ENCODE data around the gene TRPM5.

Gene TRPM5

DNA sequence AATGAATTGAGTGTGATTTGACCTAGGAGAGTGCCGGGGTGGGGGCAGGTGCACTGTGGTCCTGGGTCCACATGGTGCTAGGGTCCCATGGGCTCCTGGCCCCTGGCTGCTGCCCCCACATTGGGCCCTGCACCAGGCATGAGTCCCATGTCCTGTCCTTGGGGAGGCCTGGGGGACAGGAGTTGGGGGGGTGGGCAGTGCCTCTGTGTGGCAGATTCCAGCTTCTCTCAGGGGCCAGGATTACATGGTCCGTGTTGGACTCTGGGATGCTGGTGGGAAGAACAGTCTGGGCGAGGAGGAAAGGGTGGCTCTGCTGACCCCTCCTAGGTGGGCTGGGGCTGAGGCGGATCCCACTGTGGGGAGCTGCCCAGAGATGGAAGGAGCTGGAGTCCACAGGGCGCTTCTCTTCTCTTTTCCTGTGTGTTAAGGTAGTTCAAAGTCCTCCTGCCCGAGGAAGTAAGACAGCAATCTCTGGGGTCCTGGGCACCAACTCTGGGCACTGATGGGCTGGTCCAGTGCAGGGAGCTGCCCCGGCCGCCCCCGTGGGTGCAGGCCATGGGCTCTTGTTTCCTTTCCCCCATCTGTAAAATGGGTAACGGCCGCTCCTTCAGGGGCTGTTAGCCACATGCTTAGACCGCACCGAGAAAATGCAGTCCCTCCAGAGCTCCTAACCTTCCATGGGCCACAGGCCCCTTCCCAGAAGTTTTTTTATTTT, 20.3 kb upstream of the TRPM5 start:
- H3K4me3 ChIP-seq (ENCODE audit: control insufficient read depth, low read depth, low read length), result no peak overlapping the region
- no peak for TF ChIP-seq CTCF (IDR thresholded peaks at IDR 0.05; ENCODE audit: control insufficient read depth, insufficient read depth, low read depth, low read length, missing control alignments)
- no peak for DNase-seq (ENCODE audit: low read depth)

DNA sequence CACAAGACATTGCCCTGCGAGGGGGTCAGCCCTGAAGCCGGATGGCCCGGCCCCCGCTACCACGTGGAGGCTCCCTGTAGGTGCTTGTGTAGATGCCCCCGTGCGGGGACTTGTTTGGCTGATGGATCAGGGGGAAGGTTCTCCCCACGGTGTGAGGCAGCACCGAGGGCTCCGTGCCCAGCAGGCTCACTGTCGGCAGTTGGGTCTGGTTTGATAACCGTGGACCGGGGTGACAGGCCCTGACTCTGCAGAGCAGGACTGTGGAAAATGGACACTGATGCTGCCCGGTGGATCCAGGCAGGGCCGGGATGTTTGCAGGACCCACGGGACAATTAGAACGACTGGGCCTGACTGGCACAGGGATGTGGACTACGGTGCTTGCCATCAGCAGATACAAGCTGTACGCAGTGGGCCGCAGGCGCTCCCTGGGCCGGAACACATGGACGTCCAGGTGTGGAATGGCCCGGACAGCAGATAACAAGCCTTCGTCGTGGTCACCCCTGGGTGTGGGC, 19.5 kb upstream of the TRPM5 start:
- DNase-seq (ENCODE audit: low read depth), result no peak
- H3K4me3 ChIP-seq (ENCODE audit: control insufficient read depth, low read depth, low read length), result no peak overlapping the region
- no peak for TF ChIP-seq CTCF (IDR thresholded peaks at IDR 0.05; ENCODE audit: control insufficient read depth, insufficient read depth, low read depth, low read length, missing control alignments)

DNA sequence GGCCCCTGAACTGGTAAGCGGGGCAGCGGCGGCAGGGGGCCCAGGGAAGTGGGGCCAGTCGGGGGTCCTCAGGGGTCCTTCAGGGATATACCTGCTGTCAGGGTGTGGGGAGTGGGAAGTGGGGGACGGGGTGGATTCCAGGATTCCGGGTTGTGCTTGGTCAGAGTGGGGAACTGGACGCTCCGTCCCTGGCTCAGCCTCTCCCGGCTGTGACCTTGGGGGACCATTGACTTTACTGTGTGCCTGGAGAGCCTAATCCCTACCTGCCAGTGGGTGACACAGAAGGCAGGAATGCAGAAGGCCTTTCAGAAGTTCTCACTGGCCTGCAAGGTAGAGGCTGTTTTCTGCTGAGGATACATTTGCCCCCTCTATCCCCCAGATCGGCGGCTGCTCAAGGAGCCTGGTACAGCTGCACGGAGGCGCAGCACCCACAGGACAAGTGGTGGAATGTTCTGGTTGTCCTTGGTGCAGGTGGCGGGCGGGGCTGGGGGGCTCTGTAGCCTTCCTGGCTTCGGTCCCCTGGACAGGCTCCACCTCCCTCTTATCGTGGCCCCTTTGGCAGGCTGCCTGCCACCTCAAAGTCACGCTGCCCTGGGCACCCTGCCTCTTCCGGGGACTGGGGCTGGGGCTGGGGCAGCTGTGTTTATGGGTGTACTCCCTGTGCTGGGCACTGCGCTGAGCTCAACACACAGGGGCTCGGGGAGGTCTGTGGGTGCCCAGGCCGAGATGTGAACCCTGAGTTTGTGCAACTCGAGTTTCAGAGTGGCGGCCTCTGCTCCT, 18.9 kb upstream of the TRPM5 start:
- H3K4me3 ChIP-seq (ENCODE audit: control insufficient read depth, low read depth, low read length), result no peak overlapping the region
- TF ChIP-seq CTCF (IDR thresholded peaks at IDR 0.05; ENCODE audit: control insufficient read depth, insufficient read depth, low read depth, low read length, missing control alignments), result no peak
- no peak for DNase-seq (ENCODE audit: low read depth)

- H3K4me3 ChIP-seq (ENCODE audit: control insufficient read depth, low read depth, low read length), result no peak overlapping the region
- no peak for DNase-seq (ENCODE audit: low read depth)
- no peak for TF ChIP-seq CTCF (IDR thresholded peaks at IDR 0.05; ENCODE audit: control insufficient read depth, insufficient read depth, low read depth, low read length, missing control alignments)
Observed at GRCh38 chr11:2462543-2462985, 18.2 kb upstream of the TRPM5 start.

- H3K4me3 ChIP-seq (ENCODE audit: control insufficient read depth, low read depth, low read length), result no peak overlapping the region
- no peak for TF ChIP-seq CTCF (IDR thresholded peaks at IDR 0.05; ENCODE audit: control insufficient read depth, insufficient read depth, low read depth, low read length, missing control alignments)
- no peak for DNase-seq (ENCODE audit: low read depth)
Observed at GRCh38 chr11:2461956-2462542, 17.7 kb upstream of the TRPM5 start.

GRCh38 chr11:2461253-2461955, 17.1 kb upstream of the TRPM5 start:
- DNase-seq (ENCODE audit: low read depth), result no peak
- TF ChIP-seq CTCF (IDR thresholded peaks at IDR 0.05; ENCODE audit: control insufficient read depth, insufficient read depth, low read depth, low read length, missing control alignments), result no peak
- no peak overlapping the region for H3K4me3 ChIP-seq (ENCODE audit: control insufficient read depth, low read depth, low read length)
